HL-60 (cell line): ENCODE measurements around the gene FCRL2.

Experiments used
- CTCF ChIP-seq: IDR thresholded peaks from one replicate; pipeline ENCODE4 v1.5.1; 2011; ENCODE audit warnings: low read length, control low read depth, inconsistent platforms; ENCODE audit not compliant: insufficient read depth
- GABPA ChIP-seq: IDR thresholded peaks from 2 replicates; pipeline ENCODE4 v1.6.1; 2012; ENCODE audit warnings: low read depth
- POLR2AphosphoS5 ChIP-seq: IDR thresholded peaks from 2 replicates; pipeline ENCODE4 v1.6.1; 2012; ENCODE audit warnings: low read depth
- REST ChIP-seq: IDR thresholded peaks from 2 replicates; pipeline ENCODE4 v1.6.1; 2012; ENCODE audit warnings: low read depth; ENCODE audit not compliant: insufficient replicate concordance

- TF ChIP-seq CTCF, result no peak
- no peak for TF ChIP-seq POLR2AphosphoS5
- TF ChIP-seq REST, result no peak
- TF ChIP-seq GABPA, result no peak
These were observed 5.1 kb downstream of the FCRL2 start for GRCh38 chr1:157771661-157772425.
